Measurements from ENCODE around the gene YARS1. TPM values are rescaled to one million over a fixed set of nuclear protein-coding genes. Genes with fewer than 3 reads are reported as not detected.
A peak's percentile ranks its signal among the peaks of the same experiment; 100 is the strongest.

The YARS1 gene
- total RNA-seq, 1 experiment from 2014 or later: 118 TPM

- no peak overlapping the region for H3K4me2 ChIP-seq (ENCODE audit: low read depth, low read length, poor library complexity, severe bottlenecking)
- peaks cover 39% of the 10 kb centered on the region for H3K79me2 ChIP-seq (ENCODE audit: low read length)
- DNase-seq: no peak
- peaks cover 17% of the 10 kb centered on the region for H3K4me1 ChIP-seq (ENCODE audit: low read length)
- no peaks in the 10 kb centered on the region for H3K27me3 ChIP-seq (ENCODE audit: low read length)
- no peaks in the 10 kb centered on the region for H3K9me3 ChIP-seq (ENCODE audit: low read length)
- no peak overlapping the region for H3K9ac ChIP-seq (ENCODE audit: low read length)
- no peak overlapping the region for H3K27ac ChIP-seq (ENCODE audit: low read length)
- H4K20me1 ChIP-seq (ENCODE audit: insufficient read depth, low read depth, low read length): no peaks in the 10 kb centered on the region
- no peak overlapping the region for H2AFZ ChIP-seq (ENCODE audit: low read length)
- no peaks in the 10 kb centered on the region for H3K9me2 ChIP-seq (replicated peaks; ENCODE audit: insufficient read depth, low read length)
- no peak overlapping the region for H3K4me3 ChIP-seq (ENCODE audit: low read length)
- peaks cover 37% of the 10 kb centered on the region; the same call in 1 of the 2 replicates for H3K36me3 ChIP-seq (ENCODE audit: insufficient read depth, low read length)
These were observed 8.0 kb upstream of the YARS1 start for GRCh38 chr1:32825181-32825580.

- no peaks in the 10 kb centered on the region for H4K20me1 ChIP-seq (ENCODE audit: insufficient read depth, low read depth, low read length)
- DNase-seq: peak; percentile 81
- H3K4me3 ChIP-seq (ENCODE audit: low read length): peak overlapping the region; percentile 83
- no peaks in the 10 kb centered on the region for H3K27me3 ChIP-seq (ENCODE audit: low read length)
- no peaks in the 10 kb centered on the region for H3K9me3 ChIP-seq (ENCODE audit: low read length)
- peaks cover 52% of the 10 kb centered on the region for H3K4me1 ChIP-seq (ENCODE audit: low read length)
- H3K36me3 ChIP-seq (ENCODE audit: insufficient read depth, low read length): 0 out of 2 replicates have a peak, but pooled peaks cover 4% of the 10 kb centered on the region
- H3K79me2 ChIP-seq (ENCODE audit: low read length): peaks cover 87% of the 10 kb centered on the region
- peak overlapping the region; percentile 97 for H3K9ac ChIP-seq (ENCODE audit: low read length)
- no peaks in the 10 kb centered on the region for H3K9me2 ChIP-seq (replicated peaks; ENCODE audit: insufficient read depth, low read length)
- H3K27ac ChIP-seq (ENCODE audit: low read length): peak overlapping the region; percentile 89
- peak overlapping the region; percentile 91 for H3K4me2 ChIP-seq (ENCODE audit: low read depth, low read length, poor library complexity, severe bottlenecking)
- no peak overlapping the region for H2AFZ ChIP-seq (ENCODE audit: low read length)
These were observed 1.8 kb upstream of the YARS1 start for GRCh38 chr1:32818804-32819541.

- peaks cover 54% of the 10 kb centered on the region for H3K4me1 ChIP-seq (ENCODE audit: low read length)
- H3K27me3 ChIP-seq (ENCODE audit: low read length): no peaks in the 10 kb centered on the region
- H3K9me2 ChIP-seq (replicated peaks; ENCODE audit: insufficient read depth, low read length): no peaks in the 10 kb centered on the region
- H3K4me3 ChIP-seq (ENCODE audit: low read length): peak overlapping the region; percentile 83
- peaks cover 93% of the 10 kb centered on the region for H3K79me2 ChIP-seq (ENCODE audit: low read length)
- DNase-seq: peak; percentile 82
- peak overlapping the region; percentile 89 for H3K27ac ChIP-seq (ENCODE audit: low read length)
- 0 out of 2 replicates have a peak, but pooled peaks cover 10% of the 10 kb centered on the region for H3K36me3 ChIP-seq (ENCODE audit: insufficient read depth, low read length)
- no peak overlapping the region; the same call in 1 of the 2 replicates for H2AFZ ChIP-seq (ENCODE audit: low read length)
- peak overlapping the region; percentile 97 for H3K9ac ChIP-seq (ENCODE audit: low read length)
- H3K4me2 ChIP-seq (ENCODE audit: low read depth, low read length, poor library complexity, severe bottlenecking): peak overlapping the region; percentile 91
- H3K9me3 ChIP-seq (ENCODE audit: low read length): no peaks in the 10 kb centered on the region
- H4K20me1 ChIP-seq (ENCODE audit: insufficient read depth, low read depth, low read length): 0 out of 2 replicates have a peak, but pooled peaks cover 5% of the 10 kb centered on the region
These were observed 943 bp upstream of the YARS1 start for GRCh38 chr1:32817815-32818786.

- H3K9me3 ChIP-seq (ENCODE audit: low read length): no peaks in the 10 kb centered on the region
These were observed 441 bp downstream of the YARS1 start for GRCh38 chr1:32816676-32817158.

GRCh38 chr1:32813941-32814739 is 3.0 kb downstream of the YARS1 start:
- DNase-seq: no peak
- Histone ChIP-seq H3K27ac (ENCODE audit: low read length) (no peak overlapping the region), H3K4me3 (ENCODE audit: low read length) (no peak overlapping the region), H3K9ac (ENCODE audit: low read length) (no peak overlapping the region), H3K79me2 (ENCODE audit: low read length) (peaks cover 90% of the 10 kb centered on the region), H3K27me3 (ENCODE audit: low read length) (no peaks in the 10 kb centered on the region), H3K9me3 (ENCODE audit: low read length) (no peaks in the 10 kb centered on the region), H3K4me2 (ENCODE audit: low read depth, low read length, poor library complexity, severe bottlenecking) (no peak overlapping the region), H4K20me1 (ENCODE audit: insufficient read depth, low read depth, low read length) (peaks cover 13% of the 10 kb centered on the region; the same call in 1 of the 2 replicates), H3K4me1 (ENCODE audit: low read length) (peaks cover 31% of the 10 kb centered on the region), H2AFZ (ENCODE audit: low read length) (no peak overlapping the region), H3K9me2 (replicated peaks; ENCODE audit: insufficient read depth, low read length) (no peaks in the 10 kb centered on the region), H3K36me3 (ENCODE audit: insufficient read depth, low read length) (peaks cover 31% of the 10 kb centered on the region)

More at GRCh38 chr1:32816676-32817158, 441 bp downstream of the YARS1 start:
- Histone ChIP-seq H3K4me1 (ENCODE audit: low read length) (peaks cover 47% of the 10 kb centered on the region), H3K9ac (ENCODE audit: low read length) (peak overlapping the region; percentile 94), H3K27me3 (ENCODE audit: low read length) (no peaks in the 10 kb centered on the region), H3K4me2 (ENCODE audit: low read depth, low read length, poor library complexity, severe bottlenecking) (peak overlapping the region; percentile 94), H3K79me2 (ENCODE audit: low read length) (peaks cover 96% of the 10 kb centered on the region), H4K20me1 (ENCODE audit: insufficient read depth, low read depth, low read length) (peaks cover 11% of the 10 kb centered on the region; the same call in 1 of the 2 replicates), H3K9me2 (replicated peaks; ENCODE audit: insufficient read depth, low read length) (no peaks in the 10 kb centered on the region), H3K36me3 (ENCODE audit: insufficient read depth, low read length) (0 out of 2 replicates have a peak, but pooled peaks cover 13% of the 10 kb centered on the region), H3K27ac (ENCODE audit: low read length) (peak overlapping the region; percentile 84), H3K4me3 (ENCODE audit: low read length) (peak overlapping the region; percentile 83), H2AFZ (ENCODE audit: low read length) (no peak overlapping the region)
- no peak for DNase-seq

GRCh38 chr1:32811917-32812316 is 5.2 kb downstream of the YARS1 start:
- Histone ChIP-seq H2AFZ (ENCODE audit: low read length) (no peak overlapping the region), H3K9me2 (replicated peaks; ENCODE audit: insufficient read depth, low read length) (no peaks in the 10 kb centered on the region), H3K4me3 (ENCODE audit: low read length) (no peak overlapping the region), H3K9me3 (ENCODE audit: low read length) (no peaks in the 10 kb centered on the region), H3K27ac (ENCODE audit: low read length) (no peak overlapping the region), H3K4me1 (ENCODE audit: low read length) (peaks cover 22% of the 10 kb centered on the region), H3K79me2 (ENCODE audit: low read length) (peaks cover 79% of the 10 kb centered on the region), H4K20me1 (ENCODE audit: insufficient read depth, low read depth, low read length) (peaks cover 13% of the 10 kb centered on the region; the same call in 1 of the 2 replicates), H3K27me3 (ENCODE audit: low read length) (no peaks in the 10 kb centered on the region), H3K9ac (ENCODE audit: low read length) (no peak overlapping the region), H3K4me2 (ENCODE audit: low read depth, low read length, poor library complexity, severe bottlenecking) (no peak overlapping the region), H3K36me3 (ENCODE audit: insufficient read depth, low read length) (peaks cover 42% of the 10 kb centered on the region)
- no peak for DNase-seq

- Histone ChIP-seq H3K36me3 (ENCODE audit: insufficient read depth, low read length) (peaks cover 49% of the 10 kb centered on the region), H3K9me2 (replicated peaks; ENCODE audit: insufficient read depth, low read length) (no peaks in the 10 kb centered on the region), H3K79me2 (ENCODE audit: low read length) (peaks cover 79% of the 10 kb centered on the region), H3K9ac (ENCODE audit: low read length) (no peak overlapping the region), H2AFZ (ENCODE audit: low read length) (no peak overlapping the region), H4K20me1 (ENCODE audit: insufficient read depth, low read depth, low read length) (peaks cover 13% of the 10 kb centered on the region; the same call in 1 of the 2 replicates), H3K4me1 (ENCODE audit: low read length) (peaks cover 22% of the 10 kb centered on the region), H3K9me3 (ENCODE audit: low read length) (no peaks in the 10 kb centered on the region), H3K4me3 (ENCODE audit: low read length) (no peak overlapping the region), H3K27ac (ENCODE audit: low read length) (no peak overlapping the region), H3K4me2 (ENCODE audit: low read depth, low read length, poor library complexity, severe bottlenecking) (no peak overlapping the region), H3K27me3 (ENCODE audit: low read length) (no peaks in the 10 kb centered on the region)
- DNase-seq: no peak
These were observed 5.9 kb downstream of the YARS1 start for GRCh38 chr1:32811265-32811664.
